IMR-90 (cell line): ENCODE measurements around the gene RMI2. TPM values are rescaled to one million over a fixed set of nuclear protein-coding genes. Genes with fewer than 3 reads are reported as not detected.

Experiments
- ATAC-seq: fragments of 200-7000 bp; cut with Tn5 transposase; 2 replicates; pipeline ENCODE4 v1.9.1; 2020; ENCODE audit warnings: low read depth, mild to moderate bottlenecking, moderate library complexity
- BruUV-seq: library from RNA; stranded (reverse); fragments of 400-500 nt; replicated peaks from 2 replicates; lab custom pipeline; 2021; lab: Mats Ljungman, UMichigan
- CTCF ChIA-PET: fragments of 300-600 bp; formaldehyde crosslinking; extraction: SDS; loops from one replicate; lab custom pipeline; 2021; ENCODE audit warnings: antibody characterized with exemption; lab: Yijun Ruan, JAX
- POLR2A ChIA-PET: fragments of 300-600 bp; sonication (Branson Sonifier 250); formaldehyde crosslinking; loops from one replicate; lab custom pipeline; 2022; ENCODE audit warnings: antibody characterized with exemption; ENCODE audit not compliant: unreplicated experiment; lab: Charles Lee
- DNase-seq: peaks from one replicate; pipeline ENCODE4 v3.0.0; 2013
- H2AFZ ChIP-seq: replicated peaks from 2 replicates; pipeline ENCODE3; 2013; ENCODE audit warnings: low read length, mild to moderate bottlenecking; ENCODE audit not compliant: poor library complexity
- H2AK5ac ChIP-seq: 2 replicates; pipeline ENCODE4 v1.6.1; 2013; ENCODE audit warnings: low read depth, low read length, inconsistent platforms
- H2AK9ac ChIP-seq: replicated peaks from 2 replicates; pipeline ENCODE3; 2013; ENCODE audit warnings: mild to moderate bottlenecking, low read depth, low read length, moderate library complexity; ENCODE audit not compliant: poor library complexity
- H2BK120ac ChIP-seq: 2 replicates; pipeline ENCODE4 v1.6.1; 2013; ENCODE audit warnings: low read depth, low read length, inconsistent platforms
- H2BK15ac ChIP-seq: 3 replicates; pipeline ENCODE4 v1.6.1; 2013; ENCODE audit warnings: low read depth, low read length, inconsistent platforms
- H2BK20ac ChIP-seq: 2 replicates; pipeline ENCODE4 v1.6.1; 2013; ENCODE audit warnings: low read depth, mild to moderate bottlenecking, inconsistent platforms, low read length, moderate library complexity
- H2BK5ac ChIP-seq: 2 replicates; pipeline ENCODE4 v1.6.1; 2013; ENCODE audit warnings: mild to moderate bottlenecking, low read depth, low read length, inconsistent platforms; ENCODE audit not compliant: poor library complexity, severe bottlenecking
- H3K14ac ChIP-seq: replicated peaks from 2 replicates; pipeline ENCODE4 v1.6.1; 2013; ENCODE audit warnings: low read depth, low read length, inconsistent platforms
- H3K18ac ChIP-seq: 2 replicates; pipeline ENCODE4 v1.6.1; 2013; ENCODE audit warnings: low read depth, low read length, control low read depth
- H3K23ac ChIP-seq: 2 replicates; pipeline ENCODE4 v1.6.1; 2013; ENCODE audit warnings: low read depth, low read length, inconsistent platforms
- H3K27ac ChIP-seq: 2 replicates; pipeline ENCODE4 v1.5.1; 2013; ENCODE audit warnings: mild to moderate bottlenecking, control low read depth, low read length; ENCODE audit not compliant: insufficient read depth
- H3K27me3 ChIP-seq: 2 replicates; pipeline ENCODE4 v1.6.1; 2013; ENCODE audit warnings: low read length; ENCODE audit not compliant: control insufficient read depth, insufficient read depth
- H3K36me3 ChIP-seq: 2 replicates; pipeline ENCODE4 v1.6.1; 2013; ENCODE audit warnings: low read length, mixed read lengths; ENCODE audit not compliant: control insufficient read depth, insufficient read depth
- H3K4ac ChIP-seq: 2 replicates; pipeline ENCODE4 v1.6.1; 2013; ENCODE audit warnings: low read depth, low read length, inconsistent platforms
- H3K4me1 ChIP-seq: 2 replicates; pipeline ENCODE4 v1.6.1; 2013; ENCODE audit warnings: low read length, mixed read lengths; ENCODE audit not compliant: control insufficient read depth, insufficient read depth
- H3K4me2 ChIP-seq: 2 replicates; pipeline ENCODE4 v1.6.1; 2013; ENCODE audit warnings: low read depth, mild to moderate bottlenecking, control low read depth, low read length, moderate library complexity
- H3K4me3 ChIP-seq: 2 replicates; pipeline ENCODE4 v1.5.1; 2013; ENCODE audit warnings: low read depth, mild to moderate bottlenecking, control low read depth, low read length, moderate library complexity; ENCODE audit not compliant: insufficient read depth
- H3K56ac ChIP-seq: 2 replicates; pipeline ENCODE4 v1.6.1; 2013; ENCODE audit warnings: low read length, inconsistent platforms; ENCODE audit not compliant: insufficient read depth; ENCODE audit errors: extremely low read depth
- H3K79me1 ChIP-seq, 2 experiments: 2 replicates each; pipeline ENCODE4 v1.6.1; 2013; ENCODE audit warnings: low read length in 2 of 2, inconsistent platforms in 1 of 2, low read depth in 1 of 2
- H3K9ac ChIP-seq: 2 replicates; pipeline ENCODE4 v1.6.1; 2013; ENCODE audit warnings: low read depth, low read length, control low read depth
- H3K9me1 ChIP-seq: 2 replicates; pipeline ENCODE4 v1.6.1; 2013; ENCODE audit warnings: low read length, inconsistent platforms; ENCODE audit not compliant: insufficient read depth
- H3K9me3 ChIP-seq: 2 replicates; pipeline ENCODE4 v1.6.1; 2013; ENCODE audit warnings: low read length; ENCODE audit not compliant: control insufficient read depth, insufficient read depth
- H4K20me1 ChIP-seq: 2 replicates; pipeline ENCODE4 v1.6.1; 2013; ENCODE audit warnings: low read length, inconsistent platforms; ENCODE audit not compliant: insufficient read depth
- H4K5ac ChIP-seq: 2 replicates; pipeline ENCODE4 v1.6.1; 2013; ENCODE audit warnings: mild to moderate bottlenecking, low read depth, low read length, control low read depth
- H4K8ac ChIP-seq, 2 experiments: 2 replicates each; pipeline ENCODE4 v1.6.1; 2013; ENCODE audit warnings: low read depth in 2 of 2, low read length in 2 of 2, control low read depth in 1 of 2, inconsistent platforms in 1 of 2
- H4K91ac ChIP-seq: 2 replicates; pipeline ENCODE4 v1.6.1; 2013; ENCODE audit warnings: low read depth, low read length, inconsistent platforms; ENCODE audit not compliant: insufficient read depth
- BHLHE40 ChIP-seq: fragments of 150-350 bp; IDR thresholded peaks from 2 replicates; pipeline ENCODE4 v1.6.1; 2016; ENCODE audit warnings: mild to moderate bottlenecking, low read depth, low read length
- CEBPB ChIP-seq: IDR thresholded peaks from 2 replicates; pipeline ENCODE4 v1.6.1; 2012; ENCODE audit warnings: low read depth, low read length, improper control_type of control experiment
- CHD1 ChIP-seq: IDR thresholded peaks from 2 replicates; pipeline ENCODE4 v1.6.1; 2012; ENCODE audit warnings: low read depth, low read length, improper control_type of control experiment
- CTCF ChIP-seq: conservative IDR thresholded peaks from 2 replicates; pipeline ENCODE4 v1.5.1; 2012; ENCODE audit warnings: mild to moderate bottlenecking, low read depth, low read length, improper control_type of control experiment
- ELK1 ChIP-seq: fragments of 150-350 bp; IDR thresholded peaks from 2 replicates; pipeline ENCODE4 v1.6.1; 2016; ENCODE audit warnings: low read depth, mild to moderate bottlenecking, low read length, moderate library complexity, borderline replicate concordance
- FOS ChIP-seq: fragments of 150-350 bp; IDR thresholded peaks from 2 replicates; pipeline ENCODE4 v1.6.1; 2016; ENCODE audit warnings: low read depth, low read length
- MAFK ChIP-seq: IDR thresholded peaks from 2 replicates; pipeline ENCODE4 v1.6.1; 2012; ENCODE audit warnings: low read depth, low read length, improper control_type of control experiment
- MAZ ChIP-seq: IDR thresholded peaks from 2 replicates; pipeline ENCODE4 v1.6.1; 2012; ENCODE audit warnings: low read depth, mild to moderate bottlenecking, low read length, improper control_type of control experiment, moderate library complexity, borderline replicate concordance
- NFE2L2 ChIP-seq: fragments of 150-350 bp; IDR thresholded peaks from 2 replicates; pipeline ENCODE4 v1.6.1; 2016; ENCODE audit warnings: low read depth, mild to moderate bottlenecking, low read length
- POLR2A ChIP-seq: IDR thresholded peaks from 2 replicates; pipeline ENCODE4 v1.6.1; 2012; ENCODE audit warnings: mild to moderate bottlenecking, low read depth, low read length
- RAD21 ChIP-seq: IDR thresholded peaks from 2 replicates; pipeline ENCODE4 v1.6.1; 2012; ENCODE audit warnings: low read length, improper control_type of control experiment
- RCOR1 ChIP-seq: IDR thresholded peaks from 2 replicates; pipeline ENCODE4 v1.6.1; 2012; ENCODE audit warnings: mild to moderate bottlenecking, low read length, improper control_type of control experiment; ENCODE audit not compliant: insufficient replicate concordance
- RFX5 ChIP-seq: IDR thresholded peaks from 2 replicates; pipeline ENCODE4 v1.8.0; 2012; ENCODE audit warnings: low read depth, mild to moderate bottlenecking, low read length, moderate library complexity
- SMC3 ChIP-seq: fragments of 150-350 bp; IDR thresholded peaks from 2 replicates; pipeline ENCODE4 v1.6.1; 2016; ENCODE audit warnings: low read depth, mild to moderate bottlenecking, antibody characterized with exemption, low read length, moderate library complexity
- USF2 ChIP-seq: fragments of 150-350 bp; IDR thresholded peaks from 2 replicates; pipeline ENCODE4 v1.6.1; 2017; ENCODE audit warnings: mild to moderate bottlenecking, antibody characterized with exemption, low read length, low read depth
- WGBS, 2 experiments: methylation state at CpG; one replicate each; pipeline versions ENCODE4 v1.1.5 to v1.1.7; 2013; ENCODE audit warnings: missing lambda C conversion rate in 2 of 2; ENCODE audit not compliant: insufficient read length in 1 of 2; ENCODE audit errors: extremely low coverage in 2 of 2; 5-methylcytosine and 5-hydroxymethylcytosine counted together
- dilution Hi-C: fragments of 300-500 bp; cut with HindIII; formaldehyde crosslinking; loops from one replicate; pipeline ENCODE4 v1.14.3; 2018; ENCODE audit warnings: low sequenced_read_pairs; ENCODE audit not compliant: unreplicated experiment
- in situ Hi-C: fragments of 300-500 bp; cut with MboI; formaldehyde crosslinking; loops from 3 replicates; pipeline ENCODE4 v1.14.3; 2019; ENCODE audit warnings: low sequenced_read_pairs, inconsistent platforms, mixed read lengths
- intact Hi-C: fragments of 100-400 bp; cut with micrococcal nuclease; formaldehyde crosslinking; loops from 2 replicates; pipeline ENCODE4 v1.10.0; 2022
- polyA plus RNA-seq, 3 experiments: library from polyadenylated mRNA; depleted of rRNA; stranded (reverse); fragments of >200 nt; gene quantifications; 2 replicates each; pipeline ENCODE4 v1.2.3, GENCODE V29; 2012; ENCODE audit warnings: low replicate concordance in 1 of 3
- total RNA-seq: library from RNA; depleted of rRNA; stranded (reverse); fragments of >200 nt; gene quantifications from 2 replicates; pipeline ENCODE4 v1.2.3, GENCODE V29; 2012

The RMI2 gene
- total and polyA plus RNA-seq, 2 of the 4 experiments (the other 2 are of a cell fraction): 3.2 to 5.6 TPM

- peaks cover 0 to 5% of the 10 kb centered on the region in 2 experiments; a peak in 2 of 4 replicates for H3K79me1 ChIP-seq
- dilution Hi-C loops: no loop called here
- no peak overlapping the region for H3K4me3 ChIP-seq
- H4K8ac ChIP-seq: peak overlapping the region; percentile 64 to 79; a peak in 3 of 4 replicates
- H3K9ac ChIP-seq: no peak overlapping the region
- H2AFZ ChIP-seq: peak overlapping the region; percentile 83
- H2BK15ac ChIP-seq: peak overlapping the region; percentile 98; the same call in 2 of the 3 replicates
- no peaks in the 10 kb centered on the region for H4K20me1 ChIP-seq
- H3K14ac ChIP-seq: peak overlapping the region; percentile 47
- ChIA-PET POLR2A (no interaction called here), CTCF (no interaction called here)
- peak overlapping the region; percentile 93 for H2AK9ac ChIP-seq
- H3K4me1 ChIP-seq: peaks cover 22% of the 10 kb centered on the region
- H3K18ac ChIP-seq: no peak overlapping the region
- no peak overlapping the region for H3K56ac ChIP-seq
- H2AK5ac ChIP-seq: peak overlapping the region; percentile 99
- DNase-seq: no peak
- H2BK20ac ChIP-seq: peak overlapping the region; percentile 88
- intact Hi-C loops: no loop called here
- 83% methylated on average over 12 of the region's 23 CpGs; no CpG with 5 or more reads in 1 of the 2 experiments for WGBS, 2 experiments
- H3K9me1 ChIP-seq: peaks cover 15% of the 10 kb centered on the region
- H4K5ac ChIP-seq: peak overlapping the region; percentile 37
- in situ Hi-C loops: no loop called here
- peak overlapping the region; percentile 89 for H4K91ac ChIP-seq
- peak overlapping the region; percentile 93 for H3K4ac ChIP-seq
- ATAC-seq: 0 out of 2 replicates have a peak, but pooled peaks have one; percentile 4
- peak overlapping the region; percentile 63 for H3K23ac ChIP-seq
- H3K36me3 ChIP-seq: no peaks in the 10 kb centered on the region
- H3K27me3 ChIP-seq: no peaks in the 10 kb centered on the region
- H2BK5ac ChIP-seq: no peak overlapping the region
- no peaks in the 10 kb centered on the region for H3K9me3 ChIP-seq
- no peak overlapping the region for H3K4me2 ChIP-seq
- peak overlapping the region; percentile 99 for H2BK120ac ChIP-seq
- BruUV-seq: no TSS peak
- H3K27ac ChIP-seq: no peak overlapping the region
- TF ChIP-seq POLR2A (no peak), NFE2L2 (no peak), RCOR1 (no peak), CHD1 (no peak), RFX5 (no peak), FOS (no peak), SMC3 (no peak), BHLHE40 (no peak), MAZ (no peak), CEBPB (no peak), CTCF (no peak), RAD21 (no peak), ELK1 (no peak), MAFK (no peak), USF2 (no peak)
Observed at GRCh38 chr16:11316331-11317015, 28.8 kb upstream of the RMI2 start.
